Occipital lobe (tissue), 2 donors: ENCODE results near the gene PTTG1. TPM values are rescaled to one million over a fixed set of nuclear protein-coding genes. Genes with fewer than 3 reads are reported as not detected.
A peak's percentile ranks its signal among the peaks of the same experiment; 100 is the strongest.

Source experiments
- DNase-seq: peaks from one replicate; lab custom pipeline; 2025; lab: John Stamatoyannopoulos, UW
- total RNA-seq: library from RNA; depleted of rRNA; stranded (reverse); fragments of >200 nt; gene quantifications from one replicate; pipeline ENCODE4 v1.2.3, GENCODE V29; 2014

The PTTG1 gene
- 10.8 TPM for total RNA-seq

GRCh38 chr5:160421625-160422258, at the start of gene PTTG1:
PTTG1 (plus strand) TSS chr5:160421855; CDS start chr5:160422313, 458 bp downstream.
- DNase-seq = peak; percentile 81

- no peak for DNase-seq
These were observed 46.5 kb upstream of the PTTG1 start for GRCh38 chr5:160375166-160375565.

DNA sequence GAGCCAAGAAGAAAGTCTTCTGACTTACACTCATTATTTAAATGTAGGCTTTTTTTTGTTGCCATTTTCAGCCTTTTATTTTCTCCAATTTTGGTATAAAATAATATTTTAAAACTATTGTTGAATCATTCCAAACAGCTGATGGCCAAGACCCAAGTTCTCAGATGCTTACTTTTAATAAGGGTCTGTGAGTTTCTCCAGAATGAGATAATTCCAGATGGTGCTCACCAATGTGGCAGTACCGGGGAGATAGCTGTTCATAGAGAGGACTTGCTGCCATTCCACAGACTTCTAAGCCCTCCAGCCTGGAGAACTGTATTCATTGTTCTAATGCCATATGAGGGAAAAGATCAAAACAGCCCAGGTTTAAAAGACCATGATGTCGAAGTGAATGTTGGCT, 46.0 kb upstream of the PTTG1 start:
- no peak for DNase-seq

DNA sequence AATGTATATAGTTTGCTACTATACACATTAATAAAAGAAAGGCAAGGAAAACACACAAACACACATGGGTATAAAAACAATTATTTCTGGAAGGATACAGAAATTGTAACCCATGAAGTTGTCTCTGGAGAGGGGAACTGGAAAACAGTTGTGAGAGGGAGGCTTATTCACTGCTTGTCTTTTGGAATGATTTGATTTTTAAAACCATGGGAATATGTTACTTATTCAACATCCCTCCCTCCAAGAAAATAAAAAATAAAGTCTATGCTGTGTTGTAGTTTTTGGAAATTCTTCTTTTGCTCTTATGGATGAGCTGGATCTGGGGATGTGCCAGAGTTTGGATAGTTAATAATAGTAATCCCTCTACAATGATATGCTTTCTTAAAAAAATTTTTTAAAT, 45.2 kb upstream of the PTTG1 start:
- no peak for DNase-seq

GRCh38 chr5:160377651-160378050, 44.0 kb upstream of the PTTG1 start:
- no peak for DNase-seq

GRCh38 chr5:160378330-160378729, 43.3 kb upstream of the PTTG1 start:
- DNase-seq = no peak

DNA sequence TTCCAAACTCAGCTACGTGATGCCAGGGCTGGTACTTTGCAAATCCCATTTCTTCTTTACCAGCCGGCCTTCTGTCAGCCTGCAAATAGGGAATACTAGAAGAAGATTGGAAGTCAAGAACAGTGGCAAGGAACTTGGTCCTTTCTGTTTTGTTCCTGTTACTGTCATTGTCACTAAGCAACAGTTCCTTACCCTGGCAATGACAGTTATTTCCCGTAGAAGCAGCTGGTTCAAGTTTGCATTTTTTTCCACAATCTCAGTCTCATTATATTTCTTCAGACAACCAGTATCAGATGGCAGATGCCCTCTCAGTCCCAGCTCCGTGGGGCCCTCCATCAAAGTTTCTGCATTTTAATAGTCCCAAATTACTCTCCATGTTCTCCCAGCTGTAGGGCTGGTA, 42.1 kb upstream of the PTTG1 start:
- DNase-seq = no peak

GRCh38 chr5:160380041-160380440, 41.6 kb upstream of the PTTG1 start:
- DNase-seq = no peak

- no peak for DNase-seq
These were observed 39.3 kb upstream of the PTTG1 start for GRCh38 chr5:160382346-160382745.

DNA sequence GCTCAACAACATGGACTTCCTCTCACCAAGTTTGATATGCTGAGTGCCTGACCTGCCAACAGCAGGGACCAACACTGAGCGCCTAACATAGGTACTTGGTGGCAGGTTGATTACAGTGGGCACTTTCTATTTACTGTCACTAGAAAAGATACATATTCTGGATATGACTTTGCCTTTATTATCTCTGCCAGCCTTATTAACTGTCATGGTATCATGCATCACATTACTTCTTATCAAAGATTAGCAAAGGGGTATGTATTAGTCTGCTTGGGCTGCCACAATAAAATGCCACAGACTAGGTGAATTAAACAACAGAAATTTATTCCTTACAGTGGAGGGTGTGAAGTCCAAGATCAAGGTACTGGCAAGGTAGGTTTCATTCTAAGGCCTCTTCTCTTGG, 37.0 kb upstream of the PTTG1 start:
- no peak for DNase-seq

GRCh38 chr5:160385496-160385895, 36.2 kb upstream of the PTTG1 start:
- DNase-seq = no peak

- no peak for DNase-seq
These were observed 34.2 kb upstream of the PTTG1 start for GRCh38 chr5:160387445-160387844.

GRCh38 chr5:160390787-160391696, 30.6 kb upstream of the PTTG1 start:
- DNase-seq = no peak

GRCh38 chr5:160395111-160395510, 26.5 kb upstream of the PTTG1 start:
- DNase-seq = no peak

DNA sequence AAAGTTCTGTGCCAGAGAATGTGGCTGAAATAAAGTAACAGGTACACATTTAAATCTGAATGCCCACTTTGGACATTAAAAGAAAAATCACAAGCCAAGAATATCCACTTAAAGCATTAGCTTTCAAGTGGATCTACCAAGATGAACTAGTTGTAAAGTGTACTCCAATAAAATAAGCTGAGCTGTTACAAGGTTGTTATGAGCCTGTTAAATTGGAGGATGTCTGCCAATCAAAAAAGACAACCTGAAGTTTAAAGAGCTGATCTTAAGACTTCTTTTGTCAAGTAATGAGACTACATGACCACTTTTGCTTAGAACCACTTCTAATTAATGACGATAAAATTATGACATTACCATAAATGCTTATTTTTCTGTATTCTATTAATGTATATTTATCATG, 24.2 kb upstream of the PTTG1 start:
- DNase-seq = no peak

- no peak for DNase-seq
These were observed 22.8 kb upstream of the PTTG1 start for GRCh38 chr5:160398806-160399205.

GRCh38 chr5:160399402-160400353, 22.0 kb upstream of the PTTG1 start, which contains the start of gene FAM200C:
FAM200C (minus strand) TSS chr5:160400054; CDS start chr5:160395490, 4,564 bp downstream.
- DNase-seq = peak; percentile 88

GRCh38 chr5:160418561-160419457, 2.8 kb upstream of the PTTG1 start, which contains the start of gene SLU7:
SLU7 (minus strand) TSS chr5:160419081; CDS start chr5:160415294, 3,787 bp downstream.
- peak; percentile 81 for DNase-seq

- no peak for DNase-seq
These were observed 2.0 kb upstream of the PTTG1 start for GRCh38 chr5:160419458-160420330.

DNA sequence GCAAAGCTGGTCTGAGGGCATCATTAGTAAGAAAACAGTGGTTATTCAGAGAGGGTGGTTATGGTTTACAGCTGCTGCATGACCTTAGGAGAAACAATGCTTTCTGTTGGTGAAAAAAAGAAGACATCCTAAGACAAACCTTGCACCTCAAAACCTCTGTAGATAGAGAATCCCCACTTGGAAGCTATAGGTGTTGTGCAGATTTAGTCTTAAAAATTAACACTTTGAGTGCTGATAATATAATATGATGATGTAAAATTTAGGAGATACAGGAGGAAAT, 1.4 kb upstream of the PTTG1 start:
- DNase-seq = no peak
